Measurements from ENCODE around the gene DOCK4.

- TF ChIP-seq CEBPB (IDR thresholded peaks at IDR 0.05; ENCODE audit: low read depth, low read length), result no peak
- TF ChIP-seq POLR2A (IDR thresholded peaks at IDR 0.05; ENCODE audit: control extremely low read depth in 1 of 2, low read depth in 2 of 2, low read length in 2 of 2), result no peak
- TF ChIP-seq, protein P1, sequence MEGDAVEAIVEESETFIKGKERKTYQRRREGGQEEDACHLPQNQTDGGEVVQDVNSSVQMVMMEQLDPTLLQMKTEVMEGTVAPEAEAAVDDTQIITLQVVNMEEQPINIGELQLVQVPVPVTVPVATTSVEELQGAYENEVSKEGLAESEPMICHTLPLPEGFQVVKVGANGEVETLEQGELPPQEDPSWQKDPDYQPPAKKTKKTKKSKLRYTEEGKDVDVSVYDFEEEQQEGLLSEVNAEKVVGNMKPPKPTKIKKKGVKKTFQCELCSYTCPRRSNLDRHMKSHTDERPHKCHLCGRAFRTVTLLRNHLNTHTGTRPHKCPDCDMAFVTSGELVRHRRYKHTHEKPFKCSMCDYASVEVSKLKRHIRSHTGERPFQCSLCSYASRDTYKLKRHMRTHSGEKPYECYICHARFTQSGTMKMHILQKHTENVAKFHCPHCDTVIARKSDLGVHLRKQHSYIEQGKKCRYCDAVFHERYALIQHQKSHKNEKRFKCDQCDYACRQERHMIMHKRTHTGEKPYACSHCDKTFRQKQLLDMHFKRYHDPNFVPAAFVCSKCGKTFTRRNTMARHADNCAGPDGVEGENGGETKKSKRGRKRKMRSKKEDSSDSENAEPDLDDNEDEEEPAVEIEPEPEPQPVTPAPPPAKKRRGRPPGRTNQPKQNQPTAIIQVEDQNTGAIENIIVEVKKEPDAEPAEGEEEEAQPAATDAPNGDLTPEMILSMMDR (IDR thresholded peaks at IDR 0.05; ENCODE audit: control extremely low read depth in 1 of 3, insufficient read depth in 1 of 3, low read depth in 1 of 3, low read length in 3 of 3), result no peak
- TF ChIP-seq RAD21 (IDR thresholded peaks at IDR 0.05 in 1 of 2, conservative IDR thresholded peaks at IDR 0.05 in 1 of 2; ENCODE audit: low read depth in 2 of 2, low read length in 2 of 2), result no peak
- no peak for TF ChIP-seq EZH2 (IDR thresholded peaks at IDR 0.05; ENCODE audit: low read depth, low read length, severe bottlenecking)
Observed at GRCh38 chr7:112238330-112238729, 32.1 kb upstream of the DOCK4 start.

All from H1 (cell line).